Dermis microvascular lymphatic vessel endothelial cell (primary cell): ENCODE data around the gene CDH12. TPM values are rescaled to one million over a fixed set of nuclear protein-coding genes. Genes with fewer than 3 reads are reported as not detected.
A peak's percentile ranks its signal among the peaks of the same experiment; 100 is the strongest.
"Not testable (repeated sequence)": the region's sequence is repeated elsewhere in the genome, so short reads cannot be mapped to it uniquely, and the experiment has no call there.

ENCODE experiments used
- DNase-seq, 2 donors: peaks; one replicate each; pipeline versions ENCODE4 v3.0.0 to v3.0.0-alpha.2; 2010; ENCODE audit warnings: low read depth in 2 of 2
- total RNA-seq: library from RNA; depleted of rRNA; stranded (reverse); fragments of >200 nt; gene quantifications from 2 replicates; pipeline ENCODE4 v1.2.1, GENCODE V29; 2014

The CDH12 gene
- total RNA-seq, 1 donor from 2014 or later = not detected

- DNase-seq = no peak
Observed at GRCh38 chr5:22036061-22036460, 817.1 kb downstream of the CDH12 start.

GRCh38 chr5:22033066-22033465, 820.1 kb downstream of the CDH12 start:
- DNase-seq = no peak

- no peak for DNase-seq
Observed at GRCh38 chr5:22023784-22024183, 829.4 kb downstream of the CDH12 start.

- DNase-seq = not testable (repeated sequence)
Observed at GRCh38 chr5:22012893-22013292, 840.3 kb downstream of the CDH12 start.

GRCh38 chr5:22010808-22011207, 842.3 kb downstream of the CDH12 start:
- DNase-seq = not testable (repeated sequence)

- not testable (repeated sequence) for DNase-seq
Observed at GRCh38 chr5:22001097-22001496, 852.0 kb downstream of the CDH12 start.

GRCh38 chr5:21985799-21986198, 867.3 kb downstream of the CDH12 start:
- not testable (repeated sequence) for DNase-seq

GRCh38 chr5:21951571-21951970, 901.6 kb downstream of the CDH12 start:
- not testable (repeated sequence) for DNase-seq

- DNase-seq = no peak
Observed at GRCh38 chr5:21931116-21931515, 922.0 kb downstream of the CDH12 start.

- peak; percentile 9 to 20 for DNase-seq
Observed at GRCh38 chr5:21919414-21920022, 933.6 kb downstream of the CDH12 start.

- DNase-seq = no peak
Observed at GRCh38 chr5:21918451-21918850, 934.7 kb downstream of the CDH12 start.

- no peak for DNase-seq
Observed at GRCh38 chr5:21910731-21911130, 942.4 kb downstream of the CDH12 start.

GRCh38 chr5:21895766-21896350, 957.3 kb downstream of the CDH12 start:
- no peak for DNase-seq

- no peak for DNase-seq
Observed at GRCh38 chr5:21893161-21893560, 960.0 kb downstream of the CDH12 start.

- no peak for DNase-seq
Observed at GRCh38 chr5:21889581-21889980, 963.6 kb downstream of the CDH12 start.

GRCh38 chr5:21882074-21882745, 970.9 kb downstream of the CDH12 start:
- no peak for DNase-seq

- no peak for DNase-seq
Observed at GRCh38 chr5:21880164-21880563, 973.0 kb downstream of the CDH12 start.

GRCh38 chr5:21862986-21863385, 990.2 kb downstream of the CDH12 start:
- no peak for DNase-seq

GRCh38 chr5:21858441-21858840, 994.7 kb downstream of the CDH12 start:
- DNase-seq = no peak

GRCh38 chr5:21856987-21857386, 996.2 kb downstream of the CDH12 start:
- DNase-seq = no peak

- DNase-seq = no peak
Observed at GRCh38 chr5:21847300-21847699, 1005.8 kb downstream of the CDH12 start.

- no peak for DNase-seq
Observed at GRCh38 chr5:21844960-21845359, 1008.2 kb downstream of the CDH12 start.

GRCh38 chr5:21834863-21835262, 1018.3 kb downstream of the CDH12 start:
- DNase-seq = no peak
